Kidney epithelial cell (primary cell): ENCODE results near the gene HPS4. TPM values are rescaled to one million over a fixed set of nuclear protein-coding genes. Genes with fewer than 3 reads are reported as not detected.
"Not testable (repeated sequence)": the region's sequence is repeated elsewhere in the genome, so short reads cannot be mapped to it uniquely, and the experiment has no call there.

ENCODE experiments used
- DNase-seq: peaks from one replicate; pipeline ENCODE4 v3.0.0-alpha.2; 2010; ENCODE audit warnings: low read depth
- H3K27me3 ChIP-seq: 2 replicates; pipeline ENCODE4 v1.6.0; 2011; ENCODE audit warnings: low read length; ENCODE audit not compliant: control insufficient read depth, insufficient read depth
- H3K36me3 ChIP-seq: 2 replicates; pipeline ENCODE4 v1.5.1; 2011; ENCODE audit warnings: low read length; ENCODE audit not compliant: control insufficient read depth, insufficient read depth
- H3K4me3 ChIP-seq: 2 replicates; pipeline ENCODE4 v1.5.1; 2011; ENCODE audit warnings: low read depth, mild to moderate bottlenecking, control low read depth, low read length
- total RNA-seq: library from RNA; depleted of rRNA; stranded (reverse); fragments of >200 nt; gene quantifications from 2 replicates; pipeline ENCODE4 v1.2.3, GENCODE V29; 2015
- TF ChIP-seq, protein P1 (sequence below): IDR thresholded peaks from 2 replicates; pipeline ENCODE4 v1.5.1; 2011; ENCODE audit warnings: mild to moderate bottlenecking, moderate library complexity, low read length, control low read depth, inconsistent platforms; ENCODE audit not compliant: insufficient read depth, poor library complexity, severe bottlenecking

Gene HPS4
- total RNA-seq, 1 donor from 2014 or later = 43.9 TPM

DNA sequence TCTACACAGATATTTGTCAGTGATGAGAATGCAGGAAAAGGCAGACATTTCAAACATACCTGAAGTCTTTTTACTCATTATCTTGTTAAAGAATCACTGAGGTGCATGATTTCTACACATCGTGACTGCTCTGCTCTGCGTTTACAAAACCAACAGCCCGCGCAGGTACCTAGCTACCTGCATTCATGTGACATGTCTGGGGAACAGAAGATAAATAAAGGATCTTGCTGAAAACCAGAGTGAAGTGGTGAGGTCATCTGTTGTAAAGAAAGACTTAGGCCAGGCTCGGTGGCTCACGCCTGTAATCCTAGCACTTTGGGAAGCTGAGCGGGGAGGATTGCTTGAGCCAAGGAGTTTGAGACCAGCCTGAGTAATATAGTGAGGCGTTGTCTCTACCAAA is 38.8 kb downstream of the HPS4 start:
- no peaks in the 10 kb centered on the region for H3K27me3 ChIP-seq
- no peaks in the 10 kb centered on the region for H3K36me3 ChIP-seq
- no peak overlapping the region for H3K4me3 ChIP-seq
- DNase-seq = no peak
- TF ChIP-seq, protein P1, sequence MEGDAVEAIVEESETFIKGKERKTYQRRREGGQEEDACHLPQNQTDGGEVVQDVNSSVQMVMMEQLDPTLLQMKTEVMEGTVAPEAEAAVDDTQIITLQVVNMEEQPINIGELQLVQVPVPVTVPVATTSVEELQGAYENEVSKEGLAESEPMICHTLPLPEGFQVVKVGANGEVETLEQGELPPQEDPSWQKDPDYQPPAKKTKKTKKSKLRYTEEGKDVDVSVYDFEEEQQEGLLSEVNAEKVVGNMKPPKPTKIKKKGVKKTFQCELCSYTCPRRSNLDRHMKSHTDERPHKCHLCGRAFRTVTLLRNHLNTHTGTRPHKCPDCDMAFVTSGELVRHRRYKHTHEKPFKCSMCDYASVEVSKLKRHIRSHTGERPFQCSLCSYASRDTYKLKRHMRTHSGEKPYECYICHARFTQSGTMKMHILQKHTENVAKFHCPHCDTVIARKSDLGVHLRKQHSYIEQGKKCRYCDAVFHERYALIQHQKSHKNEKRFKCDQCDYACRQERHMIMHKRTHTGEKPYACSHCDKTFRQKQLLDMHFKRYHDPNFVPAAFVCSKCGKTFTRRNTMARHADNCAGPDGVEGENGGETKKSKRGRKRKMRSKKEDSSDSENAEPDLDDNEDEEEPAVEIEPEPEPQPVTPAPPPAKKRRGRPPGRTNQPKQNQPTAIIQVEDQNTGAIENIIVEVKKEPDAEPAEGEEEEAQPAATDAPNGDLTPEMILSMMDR = no peak

DNA sequence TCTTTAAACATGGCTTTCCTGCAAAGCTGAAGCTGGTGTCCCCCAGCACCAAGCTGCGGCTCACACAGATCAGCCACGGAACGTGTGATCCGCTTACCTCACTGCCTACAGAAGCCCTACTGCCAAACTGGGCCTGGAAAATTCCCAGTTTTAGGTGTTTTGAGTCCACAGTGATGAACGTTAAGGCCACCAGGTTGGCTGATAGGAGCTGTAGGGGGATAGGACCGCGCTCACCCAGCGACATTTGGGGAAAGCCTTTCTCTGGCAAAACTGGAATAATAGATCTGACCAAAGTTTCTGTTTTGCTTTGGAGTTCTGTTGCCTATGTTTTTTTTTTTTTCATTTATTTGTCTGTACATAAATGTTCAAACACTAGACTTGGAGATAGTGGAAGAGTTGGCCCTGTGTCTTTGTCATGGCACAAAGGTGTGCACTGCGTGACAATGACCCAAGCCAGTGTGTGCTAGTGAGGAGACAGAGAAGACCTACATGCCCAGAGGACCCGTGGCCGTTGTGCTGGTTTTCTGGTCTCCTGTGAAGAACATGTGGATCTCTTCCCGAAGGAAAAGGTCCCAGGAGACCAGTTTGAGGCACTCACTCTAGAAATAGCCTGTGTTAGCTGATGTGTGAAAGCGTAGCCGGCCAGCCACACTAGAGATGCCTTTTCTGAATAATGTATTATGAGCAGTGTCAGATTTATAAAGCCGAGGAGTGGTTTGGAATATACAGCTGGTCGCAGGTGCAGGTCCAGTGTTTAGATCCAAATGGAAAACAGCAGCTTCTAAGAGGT is 39.5 kb downstream of the HPS4 start:
- TF ChIP-seq, protein P1 = no peak
- Histone ChIP-seq H3K4me3 (no peak overlapping the region), H3K27me3 (no peaks in the 10 kb centered on the region), H3K36me3 (no peaks in the 10 kb centered on the region)
- DNase-seq = no peak

DNA sequence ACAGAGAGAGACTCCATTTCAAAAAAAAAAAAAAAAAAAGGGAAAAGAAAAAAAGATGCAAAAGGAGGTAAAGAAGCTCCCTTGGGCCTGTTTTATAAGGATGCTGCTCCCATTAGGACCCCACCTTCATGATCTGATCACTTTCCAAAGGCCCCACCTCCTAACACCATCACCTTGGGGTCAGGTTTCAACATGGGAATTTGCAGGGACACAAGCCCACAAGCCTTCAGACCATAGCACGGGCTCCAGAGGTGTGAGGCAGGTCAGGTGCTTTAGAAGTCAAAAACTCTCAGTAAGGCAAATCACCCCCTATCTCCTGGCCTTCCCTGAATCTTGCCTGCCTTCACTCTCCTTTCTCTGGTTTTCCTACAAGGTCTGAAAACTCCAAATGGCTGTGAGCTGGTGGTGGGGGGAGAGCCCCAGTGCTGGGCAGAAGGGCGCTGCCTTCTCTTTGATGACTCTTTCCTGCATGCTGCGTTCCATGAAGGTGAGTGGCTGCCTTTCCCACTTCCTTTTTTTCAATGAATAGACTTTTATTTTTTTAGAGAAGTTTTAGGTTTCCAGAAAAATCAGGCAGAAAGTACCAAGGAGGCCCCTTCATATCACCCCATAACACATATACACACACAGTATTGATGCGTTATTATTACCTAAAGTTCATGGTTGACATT is 41.4 kb downstream of the HPS4 start:
- DNase-seq = no peak
- no peaks in the 10 kb centered on the region for H3K27me3 ChIP-seq
- no peak overlapping the region for H3K4me3 ChIP-seq
- TF ChIP-seq, protein P1 = no peak
- no peaks in the 10 kb centered on the region for H3K36me3 ChIP-seq

DNA sequence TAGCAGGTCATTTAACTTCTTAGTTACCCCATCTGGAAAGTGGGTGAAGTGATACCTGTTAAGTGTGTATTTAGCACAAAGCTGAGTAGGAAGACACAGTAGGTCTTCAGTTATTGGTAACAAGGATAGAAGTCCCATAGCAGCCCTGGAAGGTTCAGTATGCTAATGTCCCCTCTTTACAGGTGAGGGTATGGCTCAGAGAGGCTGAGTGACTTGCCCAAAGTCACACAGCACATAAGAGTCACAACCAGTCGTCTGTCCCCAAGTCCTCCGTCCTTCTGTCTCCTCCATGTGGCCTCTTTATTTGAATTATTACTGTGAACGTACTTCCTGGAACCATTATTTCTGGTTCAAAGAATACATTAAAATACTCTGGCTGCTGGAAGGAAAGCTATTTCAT is 44.0 kb downstream of the HPS4 start:
- no peaks in the 10 kb centered on the region for H3K36me3 ChIP-seq
- TF ChIP-seq, protein P1 = no peak
- no peaks in the 10 kb centered on the region for H3K27me3 ChIP-seq
- DNase-seq = no peak
- no peak overlapping the region for H3K4me3 ChIP-seq

DNA sequence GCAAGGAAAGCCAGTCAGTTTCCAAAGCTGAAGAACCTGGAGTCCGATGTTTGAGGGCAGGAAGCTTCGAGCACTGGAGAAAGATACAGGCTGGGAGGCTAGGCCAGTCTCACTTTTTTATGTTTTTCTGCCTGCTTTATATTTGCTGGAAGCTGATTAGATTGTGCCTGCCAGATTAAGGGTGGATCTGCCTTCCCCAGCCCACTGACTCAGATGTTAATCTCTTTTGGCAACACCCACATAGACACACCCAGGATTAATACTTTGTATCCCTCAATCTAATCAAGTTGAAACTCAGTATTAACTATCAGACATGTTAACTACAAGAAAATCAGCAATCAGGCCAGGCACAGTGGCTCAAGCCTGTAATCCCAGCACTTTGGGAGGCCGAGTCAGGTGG is 44.8 kb downstream of the HPS4 start:
- not testable (repeated sequence) for DNase-seq, H3K4me3 ChIP-seq, H3K36me3 ChIP-seq, H3K27me3 ChIP-seq

DNA sequence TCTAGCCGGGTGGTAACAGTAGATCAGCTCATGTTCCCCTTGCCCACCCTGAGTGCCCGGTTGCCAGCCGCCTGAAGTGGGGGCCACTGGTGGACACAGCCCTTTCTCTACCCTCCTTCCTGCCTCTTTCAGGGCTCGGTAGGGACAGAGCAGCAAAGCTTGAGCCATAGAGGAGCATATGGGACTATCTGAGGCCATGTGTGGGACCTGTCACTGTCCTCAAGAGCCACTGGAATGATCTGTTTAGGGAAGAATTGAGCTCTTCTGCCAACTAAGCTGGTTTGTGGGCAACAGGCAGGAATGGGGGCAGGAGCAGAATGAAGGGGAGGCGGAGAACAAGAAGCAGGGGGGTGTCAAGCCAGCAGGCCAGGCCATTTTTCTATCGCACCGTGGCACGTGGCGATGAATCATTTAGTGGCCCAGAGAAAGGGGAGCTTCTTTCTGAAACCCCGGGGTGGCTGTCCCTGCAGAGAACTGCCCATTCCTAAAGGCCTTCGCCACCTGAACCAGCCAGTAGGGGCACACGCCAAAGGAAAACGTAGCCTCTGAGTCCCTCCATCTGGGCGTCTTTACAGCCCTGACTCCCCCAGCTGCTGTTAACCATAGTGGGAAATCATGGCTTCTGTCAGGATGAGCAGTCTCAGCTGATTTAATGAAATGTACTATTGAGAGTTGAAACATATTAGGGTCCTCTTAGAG is 45.7 kb downstream of the HPS4 start:
- Histone ChIP-seq H3K36me3 (no peaks in the 10 kb centered on the region), H3K4me3 (no peak overlapping the region), H3K27me3 (no peaks in the 10 kb centered on the region)
- TF ChIP-seq, protein P1 = no peak
- no peak for DNase-seq
